ENCODE results near the gene NRAS.

Gene NRAS

DNA sequence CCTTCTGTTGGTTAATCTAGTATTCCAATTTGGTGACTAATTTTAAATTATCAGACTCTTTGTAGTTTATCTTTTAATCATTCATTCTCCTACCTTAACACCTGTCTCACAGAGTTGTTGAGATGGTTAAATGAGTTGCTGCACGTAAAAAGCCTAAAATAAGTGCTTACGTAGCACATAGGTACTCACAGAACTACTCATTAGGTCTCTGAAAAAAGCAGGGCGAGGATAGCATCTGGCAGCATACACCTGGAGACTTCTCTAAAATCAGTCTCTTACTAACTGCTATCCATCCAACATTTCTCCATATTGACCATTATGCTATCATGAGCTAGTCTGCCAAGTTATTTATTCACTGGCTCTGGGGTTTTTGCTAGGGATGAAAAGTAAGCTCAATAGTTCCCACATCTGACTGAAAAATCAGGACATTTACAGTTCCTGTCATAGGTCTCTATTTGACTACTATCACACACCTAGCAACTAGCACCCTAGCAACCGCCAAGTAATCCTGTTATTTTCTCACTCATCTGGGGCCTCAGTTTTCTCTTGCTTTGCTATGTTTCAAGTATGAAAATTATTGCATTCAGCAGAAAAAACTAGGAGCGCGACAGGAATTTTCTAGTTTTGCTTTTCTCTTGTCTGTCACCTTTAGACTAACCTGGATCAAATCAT is 30.0 kb upstream of the NRAS start:
- Histone ChIP-seq H3K36me3 (ENCODE audit: control insufficient read depth, insufficient read depth, low read length) (peaks cover 11% of the 10 kb centered on the region), H3K27me3 (ENCODE audit: control insufficient read depth, insufficient read depth, low read length) (no peaks in the 10 kb centered on the region), H3K4me3 (ENCODE audit: low read length) (no peak overlapping the region), H3K9ac (ENCODE audit: low read length) (no peak overlapping the region), H3K27ac (ENCODE audit: low read depth, low read length) (no peak overlapping the region), H3K4me1 (ENCODE audit: control insufficient read depth, insufficient read depth, low read length) (peaks cover 2% of the 10 kb centered on the region)

DNA sequence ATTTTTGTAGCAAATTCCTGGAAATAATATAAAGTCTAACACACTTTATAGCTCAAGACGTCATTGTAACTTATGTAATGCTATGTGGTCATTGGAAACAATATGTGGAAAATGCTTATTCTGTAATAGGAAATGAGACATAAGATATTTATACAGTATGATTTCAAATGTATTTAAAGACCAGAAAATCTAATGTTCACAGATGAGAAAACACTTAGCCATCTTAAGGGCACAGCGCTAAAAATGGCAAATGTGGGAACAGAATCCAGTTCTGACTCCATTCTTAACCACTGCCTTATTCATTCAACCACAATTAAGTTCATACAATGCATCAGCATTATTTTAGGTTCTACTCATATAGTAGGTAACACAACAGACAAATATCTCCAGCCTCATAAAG is 28.7 kb upstream of the NRAS start:
- H3K27me3 ChIP-seq (ENCODE audit: control insufficient read depth, insufficient read depth, low read length): no peaks in the 10 kb centered on the region
- H3K36me3 ChIP-seq (ENCODE audit: control insufficient read depth, insufficient read depth, low read length): peaks cover 11% of the 10 kb centered on the region
- no peak overlapping the region for H3K27ac ChIP-seq (ENCODE audit: low read depth, low read length)
- peaks cover 2% of the 10 kb centered on the region for H3K4me1 ChIP-seq (ENCODE audit: control insufficient read depth, insufficient read depth, low read length)
- no peak overlapping the region for H3K4me3 ChIP-seq (ENCODE audit: low read length)
- H3K9ac ChIP-seq (ENCODE audit: low read length): no peak overlapping the region

GRCh38 chr1:114741963-114742746 is 25.6 kb upstream of the NRAS start:
- no peak overlapping the region for H3K27ac ChIP-seq (ENCODE audit: low read depth, low read length)
- H3K9ac ChIP-seq (ENCODE audit: low read length): no peak overlapping the region
- H3K27me3 ChIP-seq (ENCODE audit: control insufficient read depth, insufficient read depth, low read length): no peaks in the 10 kb centered on the region
- peaks cover 5% of the 10 kb centered on the region for H3K36me3 ChIP-seq (ENCODE audit: control insufficient read depth, insufficient read depth, low read length)
- H3K4me3 ChIP-seq (ENCODE audit: low read length): no peak overlapping the region
- H3K4me1 ChIP-seq (ENCODE audit: control insufficient read depth, insufficient read depth, low read length): peaks cover 2% of the 10 kb centered on the region

DNA sequence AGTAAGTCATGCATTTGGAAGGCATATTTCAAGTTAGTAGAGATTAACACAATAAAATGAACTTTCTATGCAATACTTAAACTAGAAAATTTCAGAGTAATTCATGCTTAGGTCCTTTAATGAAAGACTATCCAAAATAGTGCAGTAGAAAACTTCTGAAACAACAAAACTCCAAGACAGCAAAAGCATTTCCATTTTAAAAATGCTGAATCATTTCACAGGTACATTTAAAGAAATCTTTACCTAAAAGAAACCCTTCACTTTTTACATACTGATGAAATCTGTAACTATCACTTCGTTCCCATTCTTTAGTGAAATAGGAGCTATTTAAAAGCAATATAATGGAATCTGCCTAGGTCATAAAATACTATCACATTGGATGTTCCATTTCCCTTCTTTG is 23.8 kb upstream of the NRAS start:
- Histone ChIP-seq H3K9ac (ENCODE audit: low read length) (no peak overlapping the region), H3K4me1 (ENCODE audit: control insufficient read depth, insufficient read depth, low read length) (peaks cover 2% of the 10 kb centered on the region), H3K27ac (ENCODE audit: low read depth, low read length) (no peak overlapping the region), H3K27me3 (ENCODE audit: control insufficient read depth, insufficient read depth, low read length) (no peaks in the 10 kb centered on the region), H3K4me3 (ENCODE audit: low read length) (no peak overlapping the region), H3K36me3 (ENCODE audit: control insufficient read depth, insufficient read depth, low read length) (peaks cover 16% of the 10 kb centered on the region)

GRCh38 chr1:114737314-114737849 is 20.8 kb upstream of the NRAS start:
- no peak overlapping the region for H3K4me3 ChIP-seq (ENCODE audit: low read length)
- H3K27me3 ChIP-seq (ENCODE audit: control insufficient read depth, insufficient read depth, low read length): no peaks in the 10 kb centered on the region
- no peaks in the 10 kb centered on the region for H3K4me1 ChIP-seq (ENCODE audit: control insufficient read depth, insufficient read depth, low read length)
- H3K9ac ChIP-seq (ENCODE audit: low read length): no peak overlapping the region
- H3K27ac ChIP-seq (ENCODE audit: low read depth, low read length): no peak overlapping the region
- H3K36me3 ChIP-seq (ENCODE audit: control insufficient read depth, insufficient read depth, low read length): peaks cover 27% of the 10 kb centered on the region

GRCh38 chr1:114735479-114735878 is 18.9 kb upstream of the NRAS start:
- Histone ChIP-seq H3K9ac (ENCODE audit: low read length) (no peak overlapping the region), H3K4me3 (ENCODE audit: low read length) (no peak overlapping the region), H3K4me1 (ENCODE audit: control insufficient read depth, insufficient read depth, low read length) (no peaks in the 10 kb centered on the region), H3K27ac (ENCODE audit: low read depth, low read length) (no peak overlapping the region), H3K27me3 (ENCODE audit: control insufficient read depth, insufficient read depth, low read length) (no peaks in the 10 kb centered on the region), H3K36me3 (ENCODE audit: control insufficient read depth, insufficient read depth, low read length) (peaks cover 28% of the 10 kb centered on the region)

- H3K9ac ChIP-seq (ENCODE audit: low read length): no peak overlapping the region
- H3K27ac ChIP-seq (ENCODE audit: low read depth, low read length): no peak overlapping the region
- no peaks in the 10 kb centered on the region for H3K4me1 ChIP-seq (ENCODE audit: control insufficient read depth, insufficient read depth, low read length)
- H3K27me3 ChIP-seq (ENCODE audit: control insufficient read depth, insufficient read depth, low read length): no peaks in the 10 kb centered on the region
- H3K36me3 ChIP-seq (ENCODE audit: control insufficient read depth, insufficient read depth, low read length): peaks cover 21% of the 10 kb centered on the region
- no peak overlapping the region for H3K4me3 ChIP-seq (ENCODE audit: low read length)
Measured at GRCh38 chr1:114729782-114730181, 13.2 kb upstream of the NRAS start.

DNA sequence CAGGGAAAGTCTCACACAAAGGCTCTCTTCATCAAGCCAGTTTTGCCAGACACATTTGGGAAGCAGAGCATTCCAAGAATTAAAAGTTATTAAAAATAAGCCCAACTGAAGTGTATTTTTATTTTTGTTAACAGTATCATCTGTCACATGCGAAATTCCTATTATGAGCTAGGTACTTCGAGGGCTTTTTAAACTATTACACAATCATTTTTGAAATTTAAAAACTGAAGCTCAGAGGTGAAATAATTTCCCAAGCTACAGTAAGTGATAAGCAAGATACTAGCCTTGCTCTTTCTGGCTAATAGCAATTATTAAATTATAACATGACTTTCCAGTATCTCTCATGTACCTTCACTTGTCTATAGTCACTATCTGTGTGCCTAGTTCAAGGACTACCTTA is 12.0 kb upstream of the NRAS start:
- H3K4me1 ChIP-seq (ENCODE audit: control insufficient read depth, insufficient read depth, low read length): no peaks in the 10 kb centered on the region
- no peak overlapping the region for H3K9ac ChIP-seq (ENCODE audit: low read length)
- H3K36me3 ChIP-seq (ENCODE audit: control insufficient read depth, insufficient read depth, low read length): peaks cover 17% of the 10 kb centered on the region
- H3K27me3 ChIP-seq (ENCODE audit: control insufficient read depth, insufficient read depth, low read length): no peaks in the 10 kb centered on the region
- H3K27ac ChIP-seq (ENCODE audit: low read depth, low read length): no peak overlapping the region
- H3K4me3 ChIP-seq (ENCODE audit: low read length): no peak overlapping the region

DNA sequence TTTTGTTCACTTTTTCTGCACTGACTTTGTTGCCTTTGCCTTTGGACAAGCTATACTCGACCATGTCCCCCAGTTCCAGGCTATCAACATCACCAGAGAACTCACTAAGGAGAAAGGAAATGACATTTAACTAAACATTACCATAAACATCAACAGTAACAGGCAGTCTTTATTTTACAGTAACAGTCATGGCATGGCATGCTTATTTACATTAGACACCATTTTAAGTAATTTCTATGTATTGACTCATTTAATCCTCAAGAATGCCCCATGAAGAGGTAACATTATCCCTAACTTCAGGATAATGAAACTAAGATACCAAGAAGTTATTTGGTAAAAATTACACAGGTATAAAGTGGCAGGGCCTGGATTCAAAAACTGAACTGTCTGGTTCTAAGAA is 8.7 kb upstream of the NRAS start:
- H3K9ac ChIP-seq (ENCODE audit: low read length): no peak overlapping the region
- H3K27ac ChIP-seq (ENCODE audit: low read depth, low read length): no peak overlapping the region
- peaks cover 12% of the 10 kb centered on the region for H3K36me3 ChIP-seq (ENCODE audit: control insufficient read depth, insufficient read depth, low read length)
- no peaks in the 10 kb centered on the region for H3K4me1 ChIP-seq (ENCODE audit: control insufficient read depth, insufficient read depth, low read length)
- H3K27me3 ChIP-seq (ENCODE audit: control insufficient read depth, insufficient read depth, low read length): no peaks in the 10 kb centered on the region
- H3K4me3 ChIP-seq (ENCODE audit: low read length): no peak overlapping the region

- H3K36me3 ChIP-seq (ENCODE audit: control insufficient read depth, insufficient read depth, low read length): peaks cover 16% of the 10 kb centered on the region
- H3K4me1 ChIP-seq (ENCODE audit: control insufficient read depth, insufficient read depth, low read length): no peaks in the 10 kb centered on the region
- no peak overlapping the region for H3K4me3 ChIP-seq (ENCODE audit: low read length)
- no peak overlapping the region for H3K27ac ChIP-seq (ENCODE audit: low read depth, low read length)
- no peaks in the 10 kb centered on the region for H3K27me3 ChIP-seq (ENCODE audit: control insufficient read depth, insufficient read depth, low read length)
- H3K9ac ChIP-seq (ENCODE audit: low read length): no peak overlapping the region
Measured at GRCh38 chr1:114723915-114724314, 7.3 kb upstream of the NRAS start.

DNA sequence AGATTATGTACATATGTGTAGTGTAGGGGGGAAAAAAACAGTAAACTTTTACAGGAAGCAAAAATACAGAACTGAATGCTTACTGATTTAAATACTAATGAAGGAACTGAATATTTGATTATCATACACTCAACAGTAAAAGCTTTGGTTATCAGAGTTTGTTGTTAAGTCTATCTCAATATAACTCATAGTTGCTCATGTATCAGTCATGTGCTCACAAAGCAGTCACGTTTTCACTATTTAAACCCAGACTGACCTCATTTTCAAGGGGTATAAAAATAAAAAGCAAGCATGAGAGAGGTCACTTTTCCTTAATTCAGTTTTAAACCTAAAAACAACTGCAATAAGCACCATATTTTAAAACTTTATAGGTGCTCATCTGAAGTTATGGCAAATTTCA is 6.9 kb upstream of the NRAS start:
- Histone ChIP-seq H3K36me3 (ENCODE audit: control insufficient read depth, insufficient read depth, low read length) (peaks cover 20% of the 10 kb centered on the region), H3K9ac (ENCODE audit: low read length) (no peak overlapping the region), H3K4me1 (ENCODE audit: control insufficient read depth, insufficient read depth, low read length) (no peaks in the 10 kb centered on the region), H3K27ac (ENCODE audit: low read depth, low read length) (no peak overlapping the region), H3K4me3 (ENCODE audit: low read length) (no peak overlapping the region), H3K27me3 (ENCODE audit: control insufficient read depth, insufficient read depth, low read length) (no peaks in the 10 kb centered on the region)

DNA sequence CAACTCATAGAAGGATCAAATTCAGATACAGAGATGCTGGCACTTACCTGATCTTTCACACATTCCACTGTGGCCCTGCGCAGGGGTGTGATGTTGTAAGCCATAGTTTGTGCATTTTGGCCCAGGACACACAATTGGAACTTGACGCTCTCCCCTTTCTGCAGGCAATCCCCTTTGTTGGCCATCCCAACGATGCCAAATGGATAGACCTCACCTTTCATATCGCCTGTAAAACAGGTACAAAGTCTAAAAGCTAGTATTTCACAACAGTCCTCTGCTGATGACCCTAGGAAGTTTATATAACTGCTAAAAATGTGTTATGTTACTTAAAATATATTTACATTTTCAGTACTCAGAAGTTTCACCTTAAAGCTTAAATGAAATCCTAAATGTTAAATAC is 3.9 kb upstream of the NRAS start:
- H3K27ac ChIP-seq (ENCODE audit: low read depth, low read length): no peak overlapping the region
- H3K4me3 ChIP-seq (ENCODE audit: low read length): no peak overlapping the region
- peaks cover 2% of the 10 kb centered on the region for H3K4me1 ChIP-seq (ENCODE audit: control insufficient read depth, insufficient read depth, low read length)
- H3K9ac ChIP-seq (ENCODE audit: low read length): no peak overlapping the region
- H3K27me3 ChIP-seq (ENCODE audit: control insufficient read depth, insufficient read depth, low read length): no peaks in the 10 kb centered on the region
- H3K36me3 ChIP-seq (ENCODE audit: control insufficient read depth, insufficient read depth, low read length): peaks cover 16% of the 10 kb centered on the region

- Histone ChIP-seq H3K36me3 (ENCODE audit: control insufficient read depth, insufficient read depth, low read length) (peaks cover 16% of the 10 kb centered on the region), H3K4me1 (ENCODE audit: control insufficient read depth, insufficient read depth, low read length) (peaks cover 5% of the 10 kb centered on the region)
Measured at GRCh38 chr1:114719424-114719787, 2.8 kb upstream of the NRAS start.

More at GRCh38 chr1:114719424-114719787, 2.8 kb upstream of the NRAS start:
- Histone ChIP-seq H3K9ac (ENCODE audit: low read length) (no peak overlapping the region), H3K4me3 (ENCODE audit: low read length) (no peak overlapping the region), H3K27ac (ENCODE audit: low read depth, low read length) (no peak overlapping the region), H3K27me3 (ENCODE audit: control insufficient read depth, insufficient read depth, low read length) (no peaks in the 10 kb centered on the region)
